ENCODE data around the gene LHFPL3. TPM values are rescaled to one million over a fixed set of nuclear protein-coding genes. Genes with fewer than 3 reads are reported as not detected.

LHFPL3 gene
- total and polyA plus RNA-seq, 2 donors (not counting 1 experiment from before 2014, with no cell fraction given) = not detected

GRCh38 chr7:104791080-104791479, 462.7 kb downstream of the LHFPL3 start:
- H3K27ac ChIP-seq (ENCODE audit: insufficient read depth, low read length) = no peak overlapping the region
- TF ChIP-seq EZH2 (IDR thresholded peaks at IDR 0.05; ENCODE audit: low read length, missing control alignments) = no peak
- TF ChIP-seq CTCF (conservative IDR thresholded peaks at IDR 0.05 in 1 of 2, IDR thresholded peaks at IDR 0.05 in 1 of 2; ENCODE audit: low read depth in 1 of 2, low read length in 2 of 2) = no peak
- no peak overlapping the region for H3K4me2 ChIP-seq (ENCODE audit: extremely low read depth, insufficient read depth, low read length)

GRCh38 chr7:104793066-104793465, 464.7 kb downstream of the LHFPL3 start:
- H3K27ac ChIP-seq (ENCODE audit: insufficient read depth, low read length) = no peak overlapping the region
- no peak overlapping the region for H2AFZ ChIP-seq (ENCODE audit: low read length)
- TF ChIP-seq CTCF (conservative IDR thresholded peaks at IDR 0.05 in 1 of 2, IDR thresholded peaks at IDR 0.05 in 1 of 2; ENCODE audit: low read depth in 1 of 2, low read length in 2 of 2) (no peak), EZH2 (IDR thresholded peaks at IDR 0.05; ENCODE audit: low read length, missing control alignments) (no peak)

More at GRCh38 chr7:104791080-104791479, 462.7 kb downstream of the LHFPL3 start:
- Histone ChIP-seq H3K27me3 (ENCODE audit: control insufficient read depth, insufficient read depth, low read length) (no peaks in the 10 kb centered on the region), H3K4me1 (ENCODE audit: control insufficient read depth, extremely low read depth, insufficient read depth, low read length) (no peaks in the 10 kb centered on the region), H3K36me3 (ENCODE audit: control insufficient read depth, insufficient read depth, low read length) (no peaks in the 10 kb centered on the region), H3K4me3 (replicated peaks in 1 of 4; ENCODE audit: control extremely low read depth in 1 of 4, insufficient read depth in 1 of 4, low read depth in 3 of 4, low read length in 4 of 4) (no peak overlapping the region), H3K9me3 (ENCODE audit: control insufficient read depth, insufficient read depth, low read depth, low read length) (no peaks in the 10 kb centered on the region), H3K9ac (ENCODE audit: insufficient read depth, low read length) (no peak overlapping the region), H2AFZ (ENCODE audit: low read length) (no peak overlapping the region), H4K20me1 (ENCODE audit: control insufficient read depth, extremely low read depth, insufficient read depth, low read length) (no peaks in the 10 kb centered on the region), H3K79me2 (ENCODE audit: control insufficient read depth, insufficient read depth, low read length) (no peaks in the 10 kb centered on the region)
- DNase-seq (ENCODE audit: low read depth in 2 of 2) = peak in 1 of 2 donors; percentile 45

GRCh38 chr7:104794154-104794553, 465.8 kb downstream of the LHFPL3 start:
- no peaks in the 10 kb centered on the region for H3K27me3 ChIP-seq (ENCODE audit: control insufficient read depth, insufficient read depth, low read length)
- TF ChIP-seq CTCF (conservative IDR thresholded peaks at IDR 0.05 in 1 of 2, IDR thresholded peaks at IDR 0.05 in 1 of 2; ENCODE audit: low read depth in 1 of 2, low read length in 2 of 2) = no peak
- TF ChIP-seq EZH2 (IDR thresholded peaks at IDR 0.05; ENCODE audit: low read length, missing control alignments) = no peak
- H3K36me3 ChIP-seq (ENCODE audit: control insufficient read depth, insufficient read depth, low read length) = no peaks in the 10 kb centered on the region
- H3K4me3 ChIP-seq (replicated peaks in 1 of 4; ENCODE audit: control extremely low read depth in 1 of 4, insufficient read depth in 1 of 4, low read depth in 3 of 4, low read length in 4 of 4) = no peak overlapping the region
- H3K27ac ChIP-seq (ENCODE audit: insufficient read depth, low read length) = no peak overlapping the region
- no peak overlapping the region for H3K4me2 ChIP-seq (ENCODE audit: extremely low read depth, insufficient read depth, low read length)
- H2AFZ ChIP-seq (ENCODE audit: low read length) = no peak overlapping the region
- no peaks in the 10 kb centered on the region for H3K79me2 ChIP-seq (ENCODE audit: control insufficient read depth, insufficient read depth, low read length)
- no peaks in the 10 kb centered on the region for H3K9me3 ChIP-seq (ENCODE audit: control insufficient read depth, insufficient read depth, low read depth, low read length)
- no peak for DNase-seq (ENCODE audit: low read depth in 2 of 2)
- H3K4me1 ChIP-seq (ENCODE audit: control insufficient read depth, extremely low read depth, insufficient read depth, low read length) = no peaks in the 10 kb centered on the region
- H3K9ac ChIP-seq (ENCODE audit: insufficient read depth, low read length) = no peak overlapping the region
- no peaks in the 10 kb centered on the region for H4K20me1 ChIP-seq (ENCODE audit: control insufficient read depth, extremely low read depth, insufficient read depth, low read length)

More at GRCh38 chr7:104793066-104793465, 464.7 kb downstream of the LHFPL3 start:
- Histone ChIP-seq H3K4me3 (replicated peaks in 1 of 4; ENCODE audit: control extremely low read depth in 1 of 4, insufficient read depth in 1 of 4, low read depth in 3 of 4, low read length in 4 of 4) (no peak overlapping the region), H3K4me1 (ENCODE audit: control insufficient read depth, extremely low read depth, insufficient read depth, low read length) (no peaks in the 10 kb centered on the region), H3K4me2 (ENCODE audit: extremely low read depth, insufficient read depth, low read length) (no peak overlapping the region), H3K27me3 (ENCODE audit: control insufficient read depth, insufficient read depth, low read length) (no peaks in the 10 kb centered on the region), H3K36me3 (ENCODE audit: control insufficient read depth, insufficient read depth, low read length) (no peaks in the 10 kb centered on the region), H3K79me2 (ENCODE audit: control insufficient read depth, insufficient read depth, low read length) (no peaks in the 10 kb centered on the region), H4K20me1 (ENCODE audit: control insufficient read depth, extremely low read depth, insufficient read depth, low read length) (no peaks in the 10 kb centered on the region), H3K9ac (ENCODE audit: insufficient read depth, low read length) (no peak overlapping the region), H3K9me3 (ENCODE audit: control insufficient read depth, insufficient read depth, low read depth, low read length) (no peaks in the 10 kb centered on the region)
- no peak for DNase-seq (ENCODE audit: low read depth in 2 of 2)

All from fibroblast of lung (primary cell).